ENCODE measurements around the gene GBGT1. TPM values are rescaled to one million over a fixed set of nuclear protein-coding genes. Genes with fewer than 3 reads are reported as not detected.
A peak's percentile ranks its signal among the peaks of the same experiment; 100 is the strongest.

GBGT1 gene
- total RNA-seq, 1 donor from 2014 or later, result 1.3 TPM

DNA sequence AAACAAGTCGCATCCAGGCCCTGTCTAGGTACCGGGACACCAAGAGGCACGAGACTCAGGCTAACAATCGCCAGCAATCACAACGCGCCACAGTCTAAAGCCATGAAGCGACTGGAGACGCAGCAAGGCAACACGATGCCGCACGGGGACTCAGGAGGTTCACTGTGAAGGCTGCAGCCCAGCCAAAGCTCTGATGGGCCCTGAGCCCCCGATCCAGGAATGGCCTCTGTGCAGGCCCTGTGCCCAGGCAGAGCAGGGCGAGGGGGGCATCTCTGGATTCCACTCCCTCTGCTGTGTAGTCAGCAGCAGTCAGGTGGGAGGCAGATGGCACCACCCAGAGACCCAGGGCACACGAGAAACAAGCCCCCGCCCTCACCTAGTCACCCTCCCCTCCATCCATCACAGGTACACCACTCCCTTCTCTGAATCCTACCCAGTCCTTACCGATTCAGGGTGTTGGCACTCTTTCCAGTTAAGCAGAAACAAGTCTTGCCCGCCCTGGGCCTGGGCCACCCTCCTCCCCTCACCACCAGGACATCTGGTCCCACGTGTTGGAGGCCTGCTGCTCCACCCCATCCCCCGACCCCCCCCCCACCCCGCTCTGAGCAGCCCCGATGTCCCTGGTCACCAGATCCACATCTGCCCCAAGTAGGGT, 43.7 kb downstream of the GBGT1 start:
- Mint-ChIP-seq H3K27ac (ENCODE audit: unreplicated experiment) (peak overlapping the region; percentile 100), H3K27me3 (ENCODE audit: unreplicated experiment) (peaks cover 56% of the 10 kb centered on the region), H3K4me3 (ENCODE audit: unreplicated experiment) (peak overlapping the region; percentile 94), H3K9me3 (ENCODE audit: unreplicated experiment) (peaks cover 58% of the 10 kb centered on the region), H3K36me3 (ENCODE audit: unreplicated experiment) (no peaks in the 10 kb centered on the region), H3K4me1 (ENCODE audit: low read depth, unreplicated experiment) (peaks cover 52% of the 10 kb centered on the region)
- TF ChIP-seq, protein P1, sequence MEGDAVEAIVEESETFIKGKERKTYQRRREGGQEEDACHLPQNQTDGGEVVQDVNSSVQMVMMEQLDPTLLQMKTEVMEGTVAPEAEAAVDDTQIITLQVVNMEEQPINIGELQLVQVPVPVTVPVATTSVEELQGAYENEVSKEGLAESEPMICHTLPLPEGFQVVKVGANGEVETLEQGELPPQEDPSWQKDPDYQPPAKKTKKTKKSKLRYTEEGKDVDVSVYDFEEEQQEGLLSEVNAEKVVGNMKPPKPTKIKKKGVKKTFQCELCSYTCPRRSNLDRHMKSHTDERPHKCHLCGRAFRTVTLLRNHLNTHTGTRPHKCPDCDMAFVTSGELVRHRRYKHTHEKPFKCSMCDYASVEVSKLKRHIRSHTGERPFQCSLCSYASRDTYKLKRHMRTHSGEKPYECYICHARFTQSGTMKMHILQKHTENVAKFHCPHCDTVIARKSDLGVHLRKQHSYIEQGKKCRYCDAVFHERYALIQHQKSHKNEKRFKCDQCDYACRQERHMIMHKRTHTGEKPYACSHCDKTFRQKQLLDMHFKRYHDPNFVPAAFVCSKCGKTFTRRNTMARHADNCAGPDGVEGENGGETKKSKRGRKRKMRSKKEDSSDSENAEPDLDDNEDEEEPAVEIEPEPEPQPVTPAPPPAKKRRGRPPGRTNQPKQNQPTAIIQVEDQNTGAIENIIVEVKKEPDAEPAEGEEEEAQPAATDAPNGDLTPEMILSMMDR (IDR thresholded peaks at IDR 0.05; ENCODE audit: partially characterized antibody, unreplicated experiment), result no peak
- DNase-seq, result peak; percentile 61

DNA sequence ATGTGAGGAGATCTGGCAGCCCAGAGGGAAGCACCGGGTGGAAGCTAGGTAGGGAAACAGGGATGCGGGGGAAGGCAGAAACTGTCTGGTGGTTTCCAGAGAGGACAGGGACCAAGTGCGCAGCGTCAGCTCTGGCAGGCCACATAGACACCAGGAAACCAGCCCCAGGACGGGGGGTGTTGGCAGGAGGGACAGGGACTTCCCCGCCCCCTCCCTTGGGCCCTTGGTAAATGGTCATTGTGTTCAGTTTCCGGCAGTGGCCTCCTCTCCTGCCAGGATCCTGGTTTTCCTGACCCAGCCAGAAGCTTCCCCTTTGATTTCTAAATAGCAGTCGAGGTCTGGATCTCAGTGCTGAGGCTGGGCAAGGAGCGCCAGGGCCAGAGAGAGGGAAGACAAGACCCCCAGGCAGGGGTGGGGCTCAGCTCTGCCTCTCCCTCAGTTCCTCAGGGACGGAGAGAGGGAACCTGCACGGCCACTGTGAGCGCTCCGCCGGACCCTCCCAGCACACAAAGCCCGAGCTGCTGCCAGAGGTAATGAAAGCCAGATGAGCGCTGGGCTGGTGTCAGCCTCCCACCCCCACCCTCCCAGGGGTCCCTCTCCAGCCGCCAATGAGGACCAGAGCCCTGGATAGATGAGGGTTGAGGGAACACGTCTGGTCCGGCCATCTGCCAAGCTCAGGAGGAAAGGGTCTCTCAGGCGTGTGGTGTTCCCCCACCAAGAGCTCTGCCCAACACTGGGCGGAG, 44.4 kb downstream of the GBGT1 start:
- H3K4me3 Mint-ChIP-seq (ENCODE audit: unreplicated experiment), result peak overlapping the region; percentile 94
- TF ChIP-seq, protein P1 (IDR thresholded peaks at IDR 0.05; ENCODE audit: partially characterized antibody, unreplicated experiment), result no peak

DNA sequence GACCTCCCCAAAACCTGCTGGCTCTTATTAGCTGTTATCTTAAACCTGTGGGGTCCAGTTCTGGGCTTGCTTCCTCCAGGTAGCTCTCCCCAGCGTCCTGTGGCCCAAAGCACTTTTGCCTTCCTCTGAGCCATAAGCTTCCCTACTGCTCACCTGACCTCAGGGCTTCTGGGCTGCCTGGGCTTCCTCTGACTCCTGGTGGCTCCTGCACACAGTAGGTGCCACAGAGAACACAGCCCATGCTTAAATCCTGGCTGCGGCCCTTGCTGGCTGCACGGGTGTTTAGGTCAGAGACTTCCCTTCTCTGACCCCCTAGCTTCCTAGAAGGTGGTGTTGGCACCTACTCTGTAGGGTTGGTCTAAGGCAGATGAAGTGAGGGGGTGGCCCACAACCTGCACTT, 45.1 kb downstream of the GBGT1 start:
- Mint-ChIP-seq H3K27ac (ENCODE audit: unreplicated experiment) (peak overlapping the region; percentile 100), H3K27me3 (ENCODE audit: unreplicated experiment) (peaks cover 58% of the 10 kb centered on the region), H3K4me3 (ENCODE audit: unreplicated experiment) (peak overlapping the region; percentile 94), H3K9me3 (ENCODE audit: unreplicated experiment) (peaks cover 53% of the 10 kb centered on the region), H3K4me1 (ENCODE audit: low read depth, unreplicated experiment) (peaks cover 51% of the 10 kb centered on the region), H3K36me3 (ENCODE audit: unreplicated experiment) (no peaks in the 10 kb centered on the region)
- no peak for DNase-seq
- TF ChIP-seq, protein P1 (IDR thresholded peaks at IDR 0.05; ENCODE audit: partially characterized antibody, unreplicated experiment), result no peak

More for the DNA sequence above, 44.4 kb downstream of the GBGT1 start:
- Mint-ChIP-seq H3K27ac (ENCODE audit: unreplicated experiment) (peak overlapping the region; percentile 100), H3K9me3 (ENCODE audit: unreplicated experiment) (peaks cover 56% of the 10 kb centered on the region), H3K27me3 (ENCODE audit: unreplicated experiment) (peaks cover 56% of the 10 kb centered on the region), H3K36me3 (ENCODE audit: unreplicated experiment) (no peaks in the 10 kb centered on the region), H3K4me1 (ENCODE audit: low read depth, unreplicated experiment) (peaks cover 50% of the 10 kb centered on the region)
- DNase-seq, result peak; percentile 92

DNA sequence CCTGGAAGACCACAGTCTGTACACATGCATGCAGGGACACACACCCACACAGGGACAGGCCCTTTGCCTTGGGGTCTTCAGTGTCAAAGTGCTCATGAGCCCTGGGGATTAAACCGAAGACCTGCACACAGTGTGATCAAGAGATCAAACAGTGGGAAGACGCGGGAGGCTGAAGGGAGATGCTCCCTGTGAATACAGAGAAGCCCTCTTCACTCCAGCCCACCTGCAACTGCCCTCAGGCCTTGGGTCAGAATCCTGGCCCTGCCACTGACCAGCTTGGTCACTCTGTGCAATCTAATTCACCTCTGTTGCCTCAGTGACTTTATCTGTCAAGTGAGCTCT, 45.6 kb downstream of the GBGT1 start:
- Mint-ChIP-seq H3K4me1 (ENCODE audit: low read depth, unreplicated experiment) (peaks cover 52% of the 10 kb centered on the region), H3K27me3 (ENCODE audit: unreplicated experiment) (peaks cover 62% of the 10 kb centered on the region), H3K4me3 (ENCODE audit: unreplicated experiment) (peak overlapping the region; percentile 94), H3K27ac (ENCODE audit: unreplicated experiment) (peak overlapping the region; percentile 100), H3K9me3 (ENCODE audit: unreplicated experiment) (peaks cover 57% of the 10 kb centered on the region), H3K36me3 (ENCODE audit: unreplicated experiment) (no peaks in the 10 kb centered on the region)
- no peak for DNase-seq
- TF ChIP-seq, protein P1 (IDR thresholded peaks at IDR 0.05; ENCODE audit: partially characterized antibody, unreplicated experiment), result no peak

All from glutamatergic neuron (in vitro differentiated cells).